Stimulated activated CD4-positive, alpha-beta T cell treated with anti-CD3 and anti-CD28 coated beads, Interleukin-1b, Interleukin-23, amount 100 ng/mL, for 4 hours (primary cell): ENCODE results near the gene NCKAP5.
"Not testable (repeated sequence)": the region's sequence is repeated elsewhere in the genome, so short reads cannot be mapped to it uniquely, and the experiment has no call there.

Experiments
- DNase-seq, 2 donors: peaks; one replicate each; pipeline ENCODE4 v3.0.0-alpha.2; 2020; ENCODE audit warnings: low read depth in 2 of 2

The NCKAP5 gene

GRCh38 chr2:133522204-133522603, 46.1 kb downstream of the NCKAP5 start:
- no peak for DNase-seq

- DNase-seq, result no peak
Observed at GRCh38 chr2:133521146-133521745, 47.0 kb downstream of the NCKAP5 start.

DNA sequence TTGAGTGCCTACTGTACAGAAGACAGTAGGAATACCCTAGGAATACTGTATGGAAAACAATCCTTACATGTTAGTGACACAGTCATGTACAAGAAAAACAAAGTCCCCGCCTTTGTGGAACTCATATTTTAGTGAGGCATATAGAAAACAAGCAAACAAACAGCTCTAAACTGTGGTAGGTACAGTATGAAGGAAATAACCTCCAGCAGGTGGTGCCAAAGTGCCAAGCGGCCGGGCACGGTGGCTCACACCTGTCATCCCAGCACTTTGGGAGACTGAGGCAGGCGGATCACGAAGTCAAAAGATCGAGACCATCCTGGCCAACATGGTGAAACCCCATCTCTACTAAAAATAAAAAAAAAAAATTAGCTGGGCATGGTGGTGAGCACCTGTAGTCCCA, 48.6 kb downstream of the NCKAP5 start:
- DNase-seq, result not testable (repeated sequence)

- DNase-seq, result no peak
Observed at GRCh38 chr2:133518700-133519344, 49.4 kb downstream of the NCKAP5 start.

- DNase-seq, result no peak
Observed at GRCh38 chr2:133517876-133518275, 50.4 kb downstream of the NCKAP5 start.

GRCh38 chr2:133516405-133517026, 51.7 kb downstream of the NCKAP5 start:
- no peak for DNase-seq

- DNase-seq, result no peak
Observed at GRCh38 chr2:133515271-133515670, 53.0 kb downstream of the NCKAP5 start.

DNA sequence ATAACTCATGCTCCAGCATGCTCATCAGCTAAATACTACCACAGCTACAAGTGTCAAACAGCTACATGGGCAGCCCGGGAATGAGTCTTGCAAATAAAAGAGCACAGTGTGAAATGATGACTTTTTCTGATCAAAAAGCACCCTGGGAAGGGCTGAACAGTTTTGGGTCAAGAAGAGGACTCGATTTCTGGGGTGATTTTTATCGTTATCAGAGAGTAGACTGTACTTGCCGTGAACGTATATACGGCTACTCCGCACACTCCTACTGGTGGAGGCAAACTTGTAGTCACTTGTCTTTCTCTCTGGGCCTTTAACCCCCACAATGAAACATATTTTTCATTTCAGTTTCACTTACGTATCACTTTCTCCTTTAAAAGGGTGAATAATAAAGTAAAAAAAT, 54.4 kb downstream of the NCKAP5 start:
- no peak for DNase-seq

GRCh38 chr2:133512121-133512520, 56.1 kb downstream of the NCKAP5 start:
- no peak for DNase-seq

DNA sequence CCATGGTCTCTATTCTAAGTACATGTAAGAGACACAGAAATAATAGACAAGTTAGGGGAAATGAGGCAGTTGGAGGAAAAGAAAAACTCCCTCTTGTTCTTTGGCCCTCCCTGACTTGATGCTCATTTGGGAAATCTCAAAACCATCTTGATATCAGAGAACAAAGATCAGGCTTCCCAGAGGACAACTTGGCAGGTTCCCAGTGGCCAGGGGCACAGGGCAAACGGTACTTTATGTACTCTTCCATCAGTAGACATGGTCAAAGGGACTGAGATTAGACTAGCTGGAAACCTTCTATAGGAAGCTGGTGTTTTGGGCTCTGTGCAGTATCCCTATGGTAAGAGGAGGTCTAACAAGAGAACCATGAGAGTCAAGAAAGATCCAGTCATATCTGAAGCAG, 56.6 kb downstream of the NCKAP5 start:
- DNase-seq, result no peak

- no peak for DNase-seq
Observed at GRCh38 chr2:133509777-133510176, 58.5 kb downstream of the NCKAP5 start.

- DNase-seq, result no peak
Observed at GRCh38 chr2:133508546-133509165, 59.6 kb downstream of the NCKAP5 start.

GRCh38 chr2:133506996-133507395, 61.3 kb downstream of the NCKAP5 start:
- DNase-seq, result no peak

DNA sequence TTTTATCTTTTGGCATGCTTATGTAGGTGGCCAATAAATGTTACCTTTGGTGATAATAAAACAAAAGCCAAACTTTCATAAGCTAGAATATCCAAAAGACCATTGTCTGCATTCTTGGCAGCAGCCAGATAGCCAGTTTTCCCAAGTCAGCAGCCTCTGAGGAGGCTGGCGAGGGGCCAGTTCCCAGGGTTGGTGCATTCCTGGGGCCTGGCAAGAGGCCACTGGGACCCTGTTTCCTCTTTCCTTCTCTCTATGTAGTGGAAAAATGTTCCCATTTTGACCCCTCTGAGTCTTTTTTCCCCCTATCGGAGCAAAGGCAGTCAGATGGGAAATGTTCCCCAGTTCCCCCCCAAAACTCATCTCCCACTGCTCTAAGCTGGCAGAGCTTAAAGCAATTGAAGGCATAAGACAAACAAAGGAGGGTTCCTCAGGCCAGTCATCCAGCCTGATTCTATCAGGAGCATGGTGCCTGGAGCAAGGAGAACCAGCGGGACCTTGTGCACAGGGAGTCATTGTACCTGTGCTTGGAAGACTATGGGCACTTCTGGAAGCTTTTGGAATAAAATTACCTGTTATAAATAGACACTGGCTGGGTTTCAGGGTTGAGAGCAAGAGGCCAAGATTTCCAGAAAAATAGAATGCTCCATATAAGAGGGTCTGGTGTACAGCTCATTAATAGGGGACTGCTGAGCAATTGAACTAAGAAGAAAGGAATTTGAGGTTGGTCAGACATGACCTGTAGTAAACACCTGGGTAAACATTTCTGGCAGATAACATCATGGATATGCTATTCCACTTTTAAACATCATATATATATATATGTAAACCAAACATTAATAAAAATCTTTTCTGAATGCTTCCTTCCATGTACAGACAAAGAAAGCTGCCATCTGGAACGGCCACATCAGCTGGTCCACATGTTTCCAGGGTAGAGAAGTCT, 63.4 kb downstream of the NCKAP5 start:
- no peak for DNase-seq

DNA sequence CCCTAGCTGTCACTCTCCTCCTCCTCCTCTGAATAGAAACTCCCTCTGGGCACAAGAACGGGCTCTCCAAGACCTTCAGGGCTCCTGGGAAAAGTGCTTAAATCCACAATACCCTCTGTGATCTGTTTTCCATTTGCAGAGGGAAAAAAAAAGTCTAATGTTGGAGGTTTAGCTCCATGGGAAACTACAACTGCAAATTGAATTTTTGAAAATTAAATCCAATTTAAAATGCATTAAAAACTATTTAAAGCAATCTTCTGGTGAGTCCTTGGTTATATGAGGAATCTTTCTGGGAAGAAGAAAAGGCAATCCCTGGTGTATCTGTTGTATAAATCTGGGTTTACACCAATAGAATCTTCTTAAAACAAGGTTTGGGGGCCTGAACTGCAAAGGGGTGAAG, 64.3 kb downstream of the NCKAP5 start:
- no peak for DNase-seq

- DNase-seq, result no peak
Observed at GRCh38 chr2:133503323-133503722, 64.9 kb downstream of the NCKAP5 start.

- DNase-seq, result no peak
Observed at GRCh38 chr2:133502678-133503077, 65.6 kb downstream of the NCKAP5 start.

DNA sequence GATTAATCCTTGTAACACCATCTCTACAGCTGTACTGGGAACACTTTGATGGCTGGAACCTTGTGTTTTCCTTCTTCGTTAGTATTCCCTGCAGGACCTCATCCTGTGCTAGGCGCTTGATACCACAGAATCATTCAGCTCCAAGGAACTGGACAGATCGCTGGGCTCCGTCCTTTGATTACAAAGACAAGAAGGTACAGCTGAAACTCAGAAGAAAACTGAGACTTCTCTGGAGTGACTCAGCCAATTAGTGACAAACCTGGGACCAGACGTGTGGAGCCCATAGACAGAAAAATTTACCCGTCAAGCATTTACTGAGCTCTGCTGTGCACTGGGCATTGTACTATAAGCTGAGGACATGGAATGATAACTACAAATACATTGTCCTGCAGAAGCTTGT, 67.3 kb downstream of the NCKAP5 start:
- no peak for DNase-seq

GRCh38 chr2:133498662-133499585, 69.3 kb downstream of the NCKAP5 start:
- DNase-seq, result no peak

GRCh38 chr2:133497951-133498565, 70.2 kb downstream of the NCKAP5 start:
- no peak for DNase-seq
